Measurements from ENCODE around the gene FMO3. TPM values are rescaled to one million over a fixed set of nuclear protein-coding genes. Genes with fewer than 3 reads are reported as not detected.

FMO3 gene
- total and polyA plus RNA-seq, 2 donors (not counting 3 experiments of a cell fraction or from before 2014, with no cell fraction given), result not detected

GRCh38 chr1:171081763-171082201 lies 8.9 kb upstream of the FMO3 start:
- H3K4me2 ChIP-seq (ENCODE audit: insufficient read depth, low read length), result no peak overlapping the region
- CTCF ChIA-PET, result interaction anchor here (1.0 to 2.8 kb wide), 5 partner anchors 9 to 232 kb away, joined by 3 to 12 read pairs (median 7); partner anchors contain the start of genes FMO3 and FMO4

DNA sequence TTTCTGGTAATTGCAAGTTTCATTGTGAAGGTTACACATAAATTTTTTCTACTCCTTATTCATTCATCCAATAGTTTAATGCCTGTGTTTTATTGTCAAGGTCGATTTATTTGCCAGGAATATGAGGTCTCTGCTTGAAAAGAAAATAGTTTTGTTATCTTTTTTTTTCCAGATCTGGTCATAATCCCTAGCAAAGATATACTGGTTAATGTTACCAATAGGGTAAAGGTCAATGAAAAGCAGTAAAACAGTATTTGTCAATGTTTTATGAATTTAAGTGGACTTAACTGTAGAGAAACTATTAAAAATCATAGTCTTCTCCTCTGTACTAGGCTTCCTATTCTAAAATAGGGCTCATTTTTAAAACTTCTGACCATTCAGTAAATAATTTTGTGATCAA lies 8.1 kb upstream of the FMO3 start:
- Histone ChIP-seq H3K27ac (ENCODE audit: insufficient read depth, low read depth, low read length) (no peak overlapping the region), H3K4me3 (replicated peaks in 1 of 3; ENCODE audit: insufficient read depth in 1 of 3, low read depth in 1 of 3, low read length in 3 of 3) (no peak overlapping the region), H3K79me2 (ENCODE audit: control insufficient read depth, insufficient read depth, low read length) (no peaks in the 10 kb centered on the region), H3K4me2 (ENCODE audit: insufficient read depth, low read length) (no peak overlapping the region), H3K9me3 (replicated peaks; ENCODE audit: control insufficient read depth, insufficient read depth, low read length) (no peaks in the 10 kb centered on the region), H3K27me3 (ENCODE audit: control insufficient read depth in 2 of 2, insufficient read depth in 2 of 2, low read length in 2 of 2) (no peaks in the 10 kb centered on the region), H3K9ac (replicated peaks; ENCODE audit: extremely low read depth, insufficient read depth, low read length) (no peak overlapping the region), H3K9me1 (replicated peaks; ENCODE audit: control insufficient read depth, extremely low read depth, insufficient read depth, low read length) (no peaks in the 10 kb centered on the region), H2AFZ (ENCODE audit: low read depth, low read length) (no peak overlapping the region), H3K36me3 (ENCODE audit: control insufficient read depth in 2 of 2, extremely low read depth in 1 of 2, insufficient read depth in 2 of 2, low read length in 2 of 2) (no peaks in the 10 kb centered on the region), H4K20me1 (replicated peaks; ENCODE audit: control insufficient read depth, extremely low read depth, insufficient read depth, low read length) (no peaks in the 10 kb centered on the region), H3K4me1 (ENCODE audit: control insufficient read depth, extremely low read depth, insufficient read depth, low read length) (no peaks in the 10 kb centered on the region)
- dilution Hi-C loops (cut with MboI; ENCODE audit: extremely low pct_ligation_motif_present, low sequenced_read_pairs) (no loop called here), intact Hi-C loops (cut with micrococcal nuclease) (no loop called here)
- POLR2A ChIA-PET, result no interaction called here
- DNase-seq (ENCODE audit: low read depth, low spot score), result no peak
- no peak for TF ChIP-seq GATA2 (IDR thresholded peaks at IDR 0.05; ENCODE audit: insufficient read depth, insufficient read length, low read depth, low read length)
- no peak for TF ChIP-seq POLR2A (IDR thresholded peaks at IDR 0.05; ENCODE audit: low read depth, low read length)
- TF ChIP-seq JUN (IDR thresholded peaks at IDR 0.05; ENCODE audit: borderline replicate concordance, insufficient read depth, insufficient read length, low read depth), result no peak
- TF ChIP-seq CTCF (IDR thresholded peaks at IDR 0.05; ENCODE audit: extremely low read depth in 1 of 2, insufficient read depth in 1 of 2, low read depth in 1 of 2, low read length in 2 of 2), result no peak
- no peak for TF ChIP-seq FOS (IDR thresholded peaks at IDR 0.05; ENCODE audit: borderline replicate concordance, insufficient read depth, low read length)
- TF ChIP-seq, protein P1, sequence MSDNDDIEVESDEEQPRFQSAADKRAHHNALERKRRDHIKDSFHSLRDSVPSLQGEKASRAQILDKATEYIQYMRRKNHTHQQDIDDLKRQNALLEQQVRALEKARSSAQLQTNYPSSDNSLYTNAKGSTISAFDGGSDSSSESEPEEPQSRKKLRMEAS (IDR thresholded peaks at IDR 0.05; ENCODE audit: insufficient read depth, insufficient read length), result no peak
- TF ChIP-seq POLR2AphosphoS5 (IDR thresholded peaks at IDR 0.05; ENCODE audit: insufficient read depth, low read depth, low read length), result no peak
- TF ChIP-seq EZH2 (IDR thresholded peaks at IDR 0.05; ENCODE audit: borderline replicate concordance, low read depth, low read length, severe bottlenecking), result no peak
- BruUV-seq (replicated peaks), result no TSS peak
- FAIRE-seq, result no peak
- CTCF ChIA-PET, result interaction anchor here (2.8 kb wide), 1 partner anchor 106 kb away, joined by 12 read pairs; no protein-coding TSS in a partner anchor

More at GRCh38 chr1:171081763-171082201, 8.9 kb upstream of the FMO3 start:
- H3K36me3 ChIP-seq (ENCODE audit: control insufficient read depth in 2 of 2, extremely low read depth in 1 of 2, insufficient read depth in 2 of 2, low read length in 2 of 2), result no peaks in the 10 kb centered on the region
- no peak overlapping the region for H3K27ac ChIP-seq (ENCODE audit: insufficient read depth, low read depth, low read length)
- dilution Hi-C loops (cut with MboI; ENCODE audit: extremely low pct_ligation_motif_present, low sequenced_read_pairs), result no loop called here
- H3K9me3 ChIP-seq (replicated peaks; ENCODE audit: control insufficient read depth, insufficient read depth, low read length), result no peaks in the 10 kb centered on the region
- no peak for TF ChIP-seq POLR2AphosphoS5 (IDR thresholded peaks at IDR 0.05; ENCODE audit: insufficient read depth, low read depth, low read length)
- TF ChIP-seq POLR2A (IDR thresholded peaks at IDR 0.05; ENCODE audit: low read depth, low read length), result no peak
- TF ChIP-seq JUN (IDR thresholded peaks at IDR 0.05; ENCODE audit: borderline replicate concordance, insufficient read depth, insufficient read length, low read depth), result no peak
- TF ChIP-seq FOS (IDR thresholded peaks at IDR 0.05; ENCODE audit: borderline replicate concordance, insufficient read depth, low read length), result no peak
- no TSS peak for BruUV-seq (replicated peaks)
- H2AFZ ChIP-seq (ENCODE audit: low read depth, low read length), result no peak overlapping the region
- H3K27me3 ChIP-seq (ENCODE audit: control insufficient read depth in 2 of 2, insufficient read depth in 2 of 2, low read length in 2 of 2), result no peaks in the 10 kb centered on the region
- H3K9me1 ChIP-seq (replicated peaks; ENCODE audit: control insufficient read depth, extremely low read depth, insufficient read depth, low read length), result no peaks in the 10 kb centered on the region
- no peaks in the 10 kb centered on the region for H3K4me1 ChIP-seq (ENCODE audit: control insufficient read depth, extremely low read depth, insufficient read depth, low read length)
- H3K79me2 ChIP-seq (ENCODE audit: control insufficient read depth, insufficient read depth, low read length), result no peaks in the 10 kb centered on the region
- no peak overlapping the region for H3K4me3 ChIP-seq (replicated peaks in 1 of 3; ENCODE audit: insufficient read depth in 1 of 3, low read depth in 1 of 3, low read length in 3 of 3)
- no peak overlapping the region for H3K9ac ChIP-seq (replicated peaks; ENCODE audit: extremely low read depth, insufficient read depth, low read length)
- DNase-seq (ENCODE audit: low read depth, low spot score) (no peak), FAIRE-seq (no peak)
- H4K20me1 ChIP-seq (replicated peaks; ENCODE audit: control insufficient read depth, extremely low read depth, insufficient read depth, low read length), result no peaks in the 10 kb centered on the region
- intact Hi-C loops (cut with micrococcal nuclease), result loop anchor here (1.0 kb wide), 2 partner anchors 107 to 145 kb away; no protein-coding TSS in a partner anchor
- POLR2A ChIA-PET, result no interaction called here
